ENCODE results near the gene MBIP.
"Not testable (repeated sequence)": the region's sequence is repeated elsewhere in the genome, so short reads cannot be mapped to it uniquely, and the experiment has no call there.

Gene MBIP, protein sequence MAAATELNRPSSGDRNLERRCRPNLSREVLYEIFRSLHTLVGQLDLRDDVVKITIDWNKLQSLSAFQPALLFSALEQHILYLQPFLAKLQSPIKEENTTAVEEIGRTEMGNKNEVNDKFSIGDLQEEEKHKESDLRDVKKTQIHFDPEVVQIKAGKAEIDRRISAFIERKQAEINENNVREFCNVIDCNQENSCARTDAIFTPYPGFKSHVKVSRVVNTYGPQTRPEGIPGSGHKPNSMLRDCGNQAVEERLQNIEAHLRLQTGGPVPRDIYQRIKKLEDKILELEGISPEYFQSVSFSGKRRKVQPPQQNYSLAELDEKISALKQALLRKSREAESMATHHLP

DNA sequence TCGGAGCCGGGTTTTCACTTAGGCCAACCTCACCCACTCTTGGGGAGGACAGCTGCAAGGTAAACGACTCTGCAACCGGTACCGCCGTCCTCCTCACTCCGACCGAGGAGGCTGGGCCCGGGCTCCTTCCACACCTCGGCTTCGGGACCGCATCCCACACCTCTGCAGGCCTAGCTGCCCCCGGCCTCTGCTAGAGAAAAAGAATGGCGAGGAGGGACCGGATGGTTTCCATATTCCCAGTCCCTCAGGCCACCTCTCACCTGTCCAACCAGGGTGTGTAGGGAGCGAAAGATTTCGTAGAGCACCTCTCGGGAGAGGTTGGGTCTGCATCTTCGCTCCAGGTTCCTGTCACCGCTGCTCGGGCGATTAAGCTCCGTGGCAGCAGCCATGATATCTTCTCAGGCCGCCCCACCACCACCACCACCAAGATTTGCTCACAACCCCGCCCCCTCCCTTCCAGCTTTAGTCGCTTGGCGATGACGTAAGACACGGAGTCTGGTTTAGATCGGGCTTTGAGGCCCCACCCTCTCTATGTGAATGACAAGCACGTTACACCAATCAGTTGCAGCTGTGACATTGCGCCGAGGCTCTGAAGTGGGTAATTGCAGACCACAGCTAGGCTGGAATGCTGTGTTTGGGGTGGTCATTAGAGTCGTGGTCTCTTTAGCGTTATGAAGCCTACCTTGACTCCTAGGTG lies at the start of gene MBIP:
MBIP (minus strand) TSS at position 438 of the 697 bp plus-strand sequence; CDS start at position 389, 49 bp downstream.
- DNase-seq (ENCODE audit: low read depth): peak; percentile 80

DNA sequence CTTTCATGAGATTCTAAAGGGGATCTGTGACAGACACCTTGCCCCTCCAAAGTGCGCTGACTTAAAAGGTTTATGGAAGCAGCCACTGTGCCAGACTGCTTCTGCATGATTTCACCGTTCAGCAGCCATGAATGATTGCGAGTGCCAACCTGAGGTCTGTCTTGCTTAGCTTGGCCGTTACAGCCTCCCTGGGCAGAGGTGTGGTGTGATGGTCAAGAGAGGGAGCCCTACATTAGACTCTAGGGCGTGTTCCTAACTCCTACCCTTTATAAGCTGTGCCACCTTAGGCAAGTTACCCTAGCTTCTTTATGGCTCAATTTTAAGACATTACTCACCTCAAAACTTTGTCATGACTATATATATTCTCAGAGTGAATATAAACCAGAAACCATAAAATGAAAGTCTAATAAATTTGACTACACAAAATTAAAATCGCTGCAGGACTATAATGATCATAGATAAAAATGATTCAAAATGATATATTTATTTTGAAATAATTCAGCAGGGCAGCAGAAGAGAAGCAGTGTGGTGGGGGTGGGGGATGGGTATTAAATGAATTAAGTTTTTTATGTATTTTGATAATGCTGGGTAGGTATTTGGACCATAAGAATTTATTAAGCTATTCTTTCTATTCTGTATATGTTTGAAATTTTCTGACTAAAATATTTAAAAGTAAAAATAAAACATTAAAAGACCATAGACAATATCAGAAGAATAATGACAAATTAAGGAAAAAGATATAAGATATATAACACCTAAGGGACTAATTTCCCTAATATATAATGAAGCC lies 47.7 kb upstream of the MBIP start:
- DNase-seq (ENCODE audit: low read depth): no peak

DNA sequence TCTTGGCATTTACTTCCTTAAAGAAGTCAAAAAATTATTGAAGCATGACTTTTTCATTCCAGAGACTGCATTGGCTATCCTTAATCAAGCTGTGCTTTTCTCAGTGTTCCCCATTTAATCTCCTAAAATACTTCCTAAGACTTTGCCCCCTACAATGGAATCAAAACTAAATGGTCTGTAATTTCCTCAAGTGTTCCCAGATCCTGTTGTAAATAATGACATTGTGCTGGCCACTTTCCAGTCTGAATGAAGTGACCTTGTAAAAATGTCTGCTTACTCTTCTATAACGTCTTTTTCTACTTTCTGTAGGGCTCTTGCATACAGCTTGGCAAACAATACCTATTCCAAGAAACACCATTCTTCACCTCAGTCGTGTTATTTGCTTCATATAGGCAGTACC lies 45.3 kb upstream of the MBIP start:
- no peak for DNase-seq (ENCODE audit: low read depth)

DNA sequence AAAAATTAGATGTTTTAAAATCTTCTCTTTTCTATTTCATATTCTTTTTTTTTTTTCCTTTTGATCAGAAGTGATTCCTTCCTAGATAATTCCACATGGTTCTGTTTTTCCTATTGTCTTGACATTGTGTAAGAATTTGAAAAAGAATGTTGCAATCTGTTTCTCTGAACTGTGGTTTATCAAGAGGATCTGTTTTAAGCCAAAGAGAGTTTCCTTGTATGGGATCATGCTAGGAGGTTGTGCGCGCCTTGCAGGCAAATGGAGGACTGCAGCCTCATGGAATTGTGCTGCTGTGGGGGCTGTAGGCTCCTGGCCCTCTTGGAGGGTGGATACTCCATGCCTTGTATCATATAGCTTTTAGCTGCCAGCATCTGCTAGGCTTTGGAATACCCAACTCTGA lies 43.3 kb upstream of the MBIP start:
- DNase-seq (ENCODE audit: low read depth): no peak

DNA sequence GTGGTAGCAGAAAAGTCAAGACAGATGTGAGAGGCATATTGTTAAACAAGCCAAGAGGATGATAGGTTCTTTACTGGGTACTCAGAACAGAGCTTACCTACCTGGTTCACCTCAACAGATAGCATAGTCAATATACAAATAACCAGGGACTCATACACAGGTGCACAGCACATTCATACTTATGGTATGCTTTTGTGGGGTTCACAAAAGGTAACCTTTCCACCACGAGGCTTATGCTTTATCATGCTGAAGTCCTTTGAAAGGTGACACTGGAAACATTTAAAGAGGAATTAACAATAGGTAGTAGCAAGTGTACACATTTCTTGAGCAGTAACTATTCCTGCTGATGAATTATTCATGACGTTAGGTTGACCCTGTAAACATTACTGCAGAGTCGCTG lies 42.2 kb upstream of the MBIP start:
- DNase-seq (ENCODE audit: low read depth): no peak

DNA sequence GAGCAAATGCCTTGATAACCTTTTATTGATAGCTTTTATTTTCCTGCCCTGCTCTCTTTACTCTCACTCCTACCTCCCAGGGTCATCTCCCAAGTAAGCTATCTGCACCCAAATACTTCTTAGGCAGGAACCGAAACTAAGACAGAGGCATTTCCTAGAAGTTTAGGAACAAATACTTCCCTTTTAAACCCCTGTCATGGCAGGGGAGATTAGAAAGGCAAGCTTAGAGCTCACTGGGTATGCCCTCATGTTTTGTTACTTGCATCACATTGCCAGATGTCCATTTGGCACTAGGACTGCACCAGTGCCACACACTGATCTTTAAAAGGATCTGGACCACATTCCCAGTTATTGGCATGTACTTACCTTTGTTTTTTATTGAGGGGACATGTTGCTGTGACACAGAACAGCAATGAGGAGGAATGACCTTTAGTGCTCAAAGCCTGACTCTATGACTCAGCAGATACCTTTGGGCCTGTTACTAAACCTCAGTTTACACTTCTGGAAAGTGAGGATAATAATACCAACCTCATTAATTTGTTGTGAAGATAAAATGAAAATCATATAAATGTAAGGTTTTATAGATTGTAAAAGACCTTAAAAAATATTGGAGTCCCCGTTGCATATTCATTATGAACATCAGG lies 40.9 kb upstream of the MBIP start:
- no peak for DNase-seq (ENCODE audit: low read depth)

DNA sequence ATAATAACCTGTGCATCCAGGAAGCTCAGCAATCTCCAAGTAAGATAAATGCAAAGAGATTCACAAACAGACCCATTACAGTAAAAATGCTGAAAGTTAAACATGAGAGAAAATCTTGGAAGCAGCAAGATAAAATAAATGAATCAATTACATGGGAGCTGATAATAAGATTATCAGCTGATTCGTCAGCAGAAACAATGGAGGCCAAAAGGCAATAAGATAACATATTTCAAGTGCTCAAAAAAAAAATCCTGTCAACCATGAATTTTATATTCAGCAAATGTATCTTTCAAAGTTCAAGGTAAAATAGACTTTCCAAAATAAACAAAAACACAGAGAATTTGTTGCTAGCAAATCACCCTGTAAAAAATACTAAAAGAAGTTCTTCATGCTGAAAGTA lies 36.4 kb upstream of the MBIP start:
- no peak for DNase-seq (ENCODE audit: low read depth)

DNA sequence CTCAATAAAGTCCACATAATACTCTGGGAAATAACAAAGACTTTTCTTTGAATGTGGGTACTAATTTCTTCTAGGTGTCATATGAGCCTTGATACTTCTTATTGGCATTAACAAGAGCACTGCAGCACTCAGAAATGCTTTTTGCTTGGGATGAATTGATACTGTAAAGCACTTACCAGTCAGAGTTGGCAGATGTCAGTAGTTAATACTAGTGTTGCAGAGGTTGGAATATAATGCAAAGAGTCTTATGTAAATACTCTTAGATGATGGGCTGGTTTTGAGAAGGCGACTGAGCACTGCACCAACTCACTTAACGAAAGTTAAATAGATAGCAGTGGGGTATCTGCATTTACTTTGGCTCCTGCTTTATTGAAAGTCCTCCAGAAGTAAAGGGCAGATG lies 25.6 kb upstream of the MBIP start:
- DNase-seq (ENCODE audit: low read depth): no peak

DNA sequence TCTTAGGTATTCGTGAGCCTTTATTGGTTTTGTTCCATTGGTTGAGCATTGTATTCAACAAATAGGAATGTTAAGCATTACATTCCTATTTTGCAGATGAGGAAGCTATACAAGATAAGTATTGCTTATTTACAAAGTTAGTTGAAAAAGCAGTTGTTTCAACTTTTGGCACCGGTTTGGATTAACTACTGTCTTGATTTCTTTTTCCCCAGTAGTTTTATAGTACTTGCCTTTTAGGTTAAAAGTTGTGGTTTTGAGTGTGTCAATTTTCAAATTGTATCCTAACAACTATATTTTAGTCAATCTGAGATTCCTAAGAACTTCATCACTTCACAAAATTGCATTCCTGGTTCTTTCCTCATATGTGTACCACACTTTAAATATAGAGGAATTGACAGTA lies 23.8 kb upstream of the MBIP start:
- DNase-seq (ENCODE audit: low read depth): no peak

DNA sequence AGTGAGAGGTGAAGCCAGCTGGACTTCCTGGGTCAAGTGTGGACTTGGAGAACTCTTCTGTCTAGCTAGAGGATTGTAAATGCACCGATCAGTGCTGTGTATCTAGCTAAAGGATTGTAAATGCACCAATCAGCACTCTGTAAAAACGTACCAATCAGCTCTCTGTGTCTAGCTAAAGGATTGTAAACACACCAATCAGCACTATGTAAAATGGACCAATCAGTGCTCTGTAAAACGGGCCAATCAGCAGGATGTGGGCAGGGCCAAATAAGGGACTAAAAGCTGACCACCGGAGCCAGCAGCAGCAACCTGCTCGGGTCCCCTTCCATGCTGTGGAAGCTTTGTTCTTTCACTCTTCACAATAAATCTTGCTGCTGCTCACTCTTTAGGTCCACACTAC lies 21.4 kb upstream of the MBIP start:
- not testable (repeated sequence) for DNase-seq (ENCODE audit: low read depth)

DNA sequence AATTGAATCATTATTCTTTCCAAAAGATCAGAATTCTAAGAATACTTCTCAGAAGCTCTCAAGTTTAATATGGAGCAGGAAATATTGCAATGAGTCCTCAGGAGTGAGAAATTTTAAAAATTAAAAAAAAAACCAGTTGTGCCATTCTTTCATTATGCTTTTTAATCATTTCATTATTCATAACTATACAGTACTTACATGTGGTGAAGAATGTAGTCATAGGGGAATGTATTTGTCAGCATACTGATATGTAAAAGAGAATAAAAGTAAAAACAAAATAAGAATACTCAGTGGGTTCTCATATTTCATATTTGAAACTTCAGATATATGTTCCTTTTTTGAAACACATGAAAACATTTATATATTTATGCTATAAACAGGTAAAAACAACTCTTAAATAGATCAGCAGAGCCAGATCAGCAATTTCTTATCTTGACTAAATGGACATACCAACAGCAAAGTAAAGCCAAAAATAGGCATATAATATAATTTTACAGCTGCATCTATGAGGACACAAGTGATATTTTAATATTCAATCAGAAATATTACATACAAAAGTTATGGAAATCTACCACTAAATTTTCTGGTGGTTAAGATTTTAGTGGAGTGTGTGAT lies 19.9 kb upstream of the MBIP start:
- DNase-seq (ENCODE audit: low read depth): no peak

DNA sequence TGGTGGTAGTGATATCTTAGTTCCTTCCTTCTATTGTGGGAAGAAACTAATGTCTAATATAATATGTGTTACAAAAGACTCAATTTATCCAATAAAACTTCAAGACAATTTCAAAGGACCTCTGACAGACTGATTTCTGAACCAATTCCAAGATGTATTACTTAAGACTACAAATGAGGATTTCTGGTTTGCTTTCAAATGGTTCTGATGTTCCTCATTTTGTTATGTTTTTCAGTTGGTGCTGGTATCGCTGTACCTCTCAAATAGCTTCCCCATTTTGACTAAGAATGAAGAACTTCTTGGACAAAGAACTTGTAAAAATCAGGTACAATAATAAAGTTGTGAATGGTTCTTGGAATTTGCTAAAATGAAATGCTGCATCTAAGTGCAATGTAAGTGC lies 19.4 kb upstream of the MBIP start:
- no peak for DNase-seq (ENCODE audit: low read depth)

DNA sequence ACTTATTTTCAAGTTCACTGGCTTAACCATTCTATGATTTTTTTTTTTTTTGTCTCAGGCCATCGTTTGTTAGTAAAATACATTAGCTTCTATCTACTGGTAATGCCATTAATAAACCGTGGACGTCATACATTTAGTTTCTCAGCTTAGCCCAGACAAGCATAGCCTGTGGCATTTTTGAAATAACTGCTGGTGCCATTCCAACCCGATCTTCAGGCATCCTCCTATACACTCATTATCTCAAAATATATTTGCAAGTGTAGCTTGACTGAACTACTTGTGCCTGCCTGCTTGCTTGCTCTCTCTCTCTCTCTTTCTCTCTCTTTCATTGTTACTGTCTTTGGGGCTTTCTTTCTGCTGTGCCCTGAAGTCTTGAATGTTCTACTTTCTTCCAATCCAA lies 12.7 kb upstream of the MBIP start:
- DNase-seq (ENCODE audit: low read depth): no peak

DNA sequence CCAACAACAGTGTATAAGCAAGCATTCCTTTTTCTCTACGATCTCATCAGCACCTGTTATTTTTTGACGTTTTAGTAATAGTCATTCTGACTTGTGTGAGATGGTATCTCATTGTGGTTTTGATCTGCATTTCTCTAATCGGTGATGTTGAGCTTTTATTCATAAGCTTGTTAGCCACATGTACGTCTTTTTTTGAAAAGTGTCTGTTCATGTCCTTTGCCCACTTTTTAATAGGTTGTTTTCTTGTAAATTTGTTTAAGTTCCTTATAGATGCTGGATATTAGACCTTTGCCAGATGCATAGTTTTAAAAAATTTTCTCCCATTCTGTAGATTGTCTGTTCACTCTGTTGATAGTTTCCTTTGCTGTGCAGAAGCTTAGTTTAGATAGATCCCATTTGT lies 7.1 kb upstream of the MBIP start:
- not testable (repeated sequence) for DNase-seq (ENCODE audit: low read depth)

DNA sequence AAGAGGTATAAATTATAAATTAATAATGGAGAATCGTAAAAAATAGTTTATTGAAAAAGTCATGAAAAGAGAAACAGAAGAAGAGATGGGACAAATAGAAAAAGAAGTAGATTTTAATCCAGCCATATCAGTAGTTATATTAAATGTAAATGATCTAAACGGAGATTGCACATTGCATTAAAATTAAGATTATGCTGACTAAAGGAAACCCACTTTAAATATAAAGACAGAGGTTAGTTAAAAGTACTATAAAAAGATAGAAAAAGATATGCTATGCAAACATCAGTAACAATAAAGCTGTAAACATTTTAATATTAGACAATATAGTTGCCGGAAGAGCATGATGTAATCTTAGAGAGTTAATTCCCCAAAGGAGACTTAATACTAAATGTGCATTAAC lies 5.4 kb upstream of the MBIP start:
- DNase-seq (ENCODE audit: low read depth): no peak

DNA sequence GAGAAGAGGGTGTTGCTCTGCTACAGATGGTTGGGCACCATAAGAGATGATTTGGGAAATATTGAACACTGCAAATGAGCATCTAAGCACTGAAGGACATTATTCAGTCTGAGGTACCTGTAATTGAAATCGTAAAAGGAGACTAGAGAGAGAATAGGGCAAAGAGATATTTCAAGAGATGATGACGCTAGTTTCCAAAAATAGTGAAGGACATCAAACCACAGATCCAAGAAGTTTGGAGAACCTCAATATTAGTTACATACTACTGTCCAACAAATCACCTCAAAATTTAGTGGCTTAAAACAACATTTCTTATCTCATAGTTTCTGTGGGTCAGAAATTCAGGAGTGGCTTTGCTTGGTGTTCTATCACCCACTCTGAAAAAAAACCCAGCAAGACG lies 4.5 kb upstream of the MBIP start:
- no peak for DNase-seq (ENCODE audit: low read depth)

DNA sequence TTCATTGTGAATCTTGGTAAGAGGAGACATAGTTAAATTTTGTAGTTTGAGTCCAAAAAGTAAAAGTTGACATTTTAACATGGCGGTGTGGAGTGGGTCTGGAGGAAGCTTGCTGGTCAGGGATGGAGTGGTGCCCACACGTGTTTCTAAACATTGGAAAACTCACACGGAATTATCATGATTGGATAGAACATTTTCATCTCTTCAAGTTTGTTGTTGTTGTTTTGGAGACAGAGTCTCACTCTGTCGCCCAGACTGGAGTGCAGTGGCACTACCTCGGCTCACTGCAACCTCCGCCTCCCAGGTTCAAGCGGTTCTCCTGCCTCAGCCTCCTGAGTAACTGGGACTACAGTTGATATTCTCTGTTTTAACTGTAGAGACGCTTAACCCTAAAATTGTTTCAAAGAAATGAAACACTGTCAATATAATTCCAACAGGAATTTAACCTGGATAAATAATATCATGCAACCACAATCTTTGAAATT lies 502 bp upstream of the MBIP start:
- DNase-seq (ENCODE audit: low read depth): no peak

DNA sequence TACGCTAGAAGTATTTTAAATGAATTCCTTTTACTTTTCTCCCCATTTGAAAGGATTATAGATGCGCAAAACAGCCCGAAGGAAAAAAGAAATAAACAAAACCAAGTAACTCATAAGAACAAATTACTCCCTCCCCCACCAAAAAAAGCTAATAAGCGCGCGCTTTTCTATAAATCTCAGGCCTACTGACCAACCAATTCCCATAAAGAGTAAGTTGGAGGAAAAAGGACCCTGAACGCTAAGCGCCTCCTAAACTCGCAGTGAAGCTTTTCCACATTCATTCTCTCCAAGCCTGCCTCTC lies 588 bp downstream of the MBIP start:
- DNase-seq (ENCODE audit: low read depth): no peak

DNA sequence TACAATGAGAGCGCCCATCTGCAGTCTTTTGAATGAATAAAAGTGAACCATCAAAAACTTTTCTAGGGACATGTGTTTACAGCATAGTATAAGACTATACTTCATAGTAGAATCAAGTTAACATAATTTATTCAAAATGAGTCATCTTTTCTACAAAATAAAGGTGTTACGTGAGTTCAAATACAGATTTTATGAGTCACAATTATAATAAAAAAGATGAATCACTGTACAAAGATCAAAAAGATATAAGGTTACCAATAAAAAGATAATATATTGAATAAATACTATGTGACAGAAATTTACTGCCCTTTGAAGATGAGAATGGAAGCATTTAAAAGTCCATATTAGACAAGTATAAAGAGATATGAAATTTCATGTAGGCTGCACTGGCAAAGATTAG lies 2.8 kb downstream of the MBIP start:
- no peak for DNase-seq (ENCODE audit: low read depth)

DNA sequence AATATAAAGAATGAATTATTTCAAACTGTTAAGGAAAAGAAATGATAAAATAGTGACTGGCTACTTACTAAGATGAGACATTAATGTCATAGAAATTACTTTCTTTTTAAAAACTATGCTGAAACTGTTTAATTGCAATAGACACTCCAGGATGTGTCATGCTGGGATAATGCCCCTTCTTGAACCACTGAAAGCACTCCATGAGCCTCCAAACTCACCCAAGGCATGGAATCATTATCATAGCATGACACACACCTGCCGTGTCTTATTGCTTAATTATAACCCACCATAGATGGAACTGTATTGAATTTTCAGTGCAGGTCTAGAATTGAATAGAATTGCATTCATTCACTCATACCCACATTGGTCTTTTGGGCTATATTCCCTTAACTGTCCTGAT lies 4.3 kb downstream of the MBIP start:
- DNase-seq (ENCODE audit: low read depth): no peak

DNA sequence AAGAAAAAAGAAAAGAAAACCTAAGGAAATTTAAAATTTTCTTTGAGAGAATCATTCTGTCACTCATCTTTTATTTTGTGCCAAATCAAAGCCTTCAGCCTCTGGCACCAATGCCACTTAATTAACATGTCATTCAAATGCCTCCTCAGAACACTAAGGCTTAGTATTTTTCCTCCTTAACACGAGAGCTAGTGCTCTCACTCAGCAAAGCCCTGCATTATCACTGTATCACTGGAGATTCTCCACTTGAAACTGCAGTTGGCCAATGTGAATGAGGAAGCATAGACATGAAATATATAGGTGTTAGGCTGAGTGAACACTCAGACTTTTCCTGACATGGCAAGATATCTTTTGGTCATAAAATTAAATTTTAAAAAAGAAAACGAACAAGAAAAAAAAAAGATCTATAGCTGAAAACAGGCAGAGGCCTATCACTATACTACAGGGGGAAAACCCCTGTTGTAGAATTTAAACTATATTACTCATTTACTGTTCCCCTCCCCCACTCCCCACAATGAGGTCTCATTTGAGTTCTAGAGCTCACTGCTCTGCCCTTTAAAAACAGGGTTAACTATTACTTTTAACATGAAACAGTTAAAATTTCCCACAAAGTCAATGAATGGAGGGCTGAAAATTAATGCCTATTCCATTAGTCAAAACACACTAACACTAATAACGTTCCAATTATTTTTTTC lies 5.1 kb downstream of the MBIP start:
- no peak for DNase-seq (ENCODE audit: low read depth)

DNA sequence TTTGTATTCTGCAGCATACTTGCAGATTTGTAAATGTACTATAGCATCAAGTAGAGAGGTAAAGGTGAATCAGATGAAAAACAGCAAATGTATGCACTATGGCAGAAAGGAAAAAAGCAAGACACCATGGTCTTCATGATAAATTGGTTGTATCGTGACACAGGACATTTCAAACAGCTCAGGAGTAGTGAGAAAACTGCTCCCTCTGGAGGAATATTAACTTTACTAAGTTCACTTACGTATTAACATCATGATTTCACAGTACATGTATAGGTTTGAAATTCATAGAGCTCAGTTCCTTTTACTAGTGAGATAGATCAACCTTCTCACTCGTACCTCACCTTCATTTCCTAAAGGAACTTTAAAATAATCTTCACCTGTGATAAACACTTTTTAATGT lies 6.5 kb downstream of the MBIP start:
- no peak for DNase-seq (ENCODE audit: low read depth)

All from activated T-helper 1 cell treated with Interleukin-2 at 50 U/mL for 16 hours (primary cell).